ENCODE results near the gene GNA12. TPM values are rescaled to one million over a fixed set of nuclear protein-coding genes. Genes with fewer than 3 reads are reported as not detected.
A peak's percentile ranks its signal among the peaks of the same experiment; 100 is the strongest.

GNA12 gene
- total RNA-seq, 2 donors from 2014 or later: 12.2 to 17.5 TPM

- 73 to 92% methylated on average over 17 to 33 of the region's 33 CpGs for WGBS, 2 donors
- ATAC-seq: no peak
These were observed 109.1 kb downstream of the GNA12 start for GRCh38 chr7:2734751-2735571.

GRCh38 chr7:2734084-2734686, 109.9 kb downstream of the GNA12 start:
- WGBS, 2 donors: 88 to 98% methylated on average over 24 of the region's 24 CpGs
- Histone ChIP-seq H3K4me3 (no peak overlapping the region), H3K9me3 (no peaks in the 10 kb centered on the region), H3K4me1 (peaks cover 6% of the 10 kb centered on the region), H3K27ac (peak overlapping the region in 1 of 4 donors; percentile 39), H3K27me3 (no peaks in the 10 kb centered on the region), H3K36me3 (replicated peaks in 1 of 2; ENCODE audit: insufficient read depth in 1 of 2, low read depth in 2 of 2) (peaks cover 0 to 4% of the 10 kb centered on the region in 2 donors)
- DNase-seq: no peak
- intact Hi-C loops (cut with DNase I): no loop called here
- TF ChIP-seq POLR2A (IDR thresholded peaks at IDR 0.05) (no peak), CTCF (IDR thresholded peaks at IDR 0.05) (no peak)
- ATAC-seq: no peak

More at GRCh38 chr7:2734751-2735571, 109.1 kb downstream of the GNA12 start:
- Histone ChIP-seq H3K9me3 (no peaks in the 10 kb centered on the region), H3K27me3 (no peaks in the 10 kb centered on the region), H3K4me3 (no peak overlapping the region), H3K27ac (peak overlapping the region in 2 of 4 donors; percentile 25 to 39), H3K36me3 (replicated peaks in 1 of 2; ENCODE audit: insufficient read depth in 1 of 2, low read depth in 2 of 2) (peaks cover 0 to 4% of the 10 kb centered on the region in 2 donors), H3K4me1 (peaks cover 6% of the 10 kb centered on the region)
- no peak for TF ChIP-seq CTCF (IDR thresholded peaks at IDR 0.05)
- peak in 1 of 3 donors; percentile 33 for TF ChIP-seq POLR2A (IDR thresholded peaks at IDR 0.05)
- DNase-seq: peak in 2 of 4 donors; percentile 35 to 59
- intact Hi-C loops (cut with DNase I): no loop called here

GRCh38 chr7:2732959-2733584, 111.0 kb downstream of the GNA12 start:
- H3K27me3 ChIP-seq: no peaks in the 10 kb centered on the region
- ATAC-seq (peak; percentile 41), DNase-seq (peak in 3 of 4 donors; percentile 43 to 59 (median 55))
- no peaks in the 10 kb centered on the region for H3K9me3 ChIP-seq
- intact Hi-C loops (cut with DNase I): no loop called here
- H3K36me3 ChIP-seq (replicated peaks in 1 of 2; ENCODE audit: insufficient read depth in 1 of 2, low read depth in 2 of 2): peaks cover 0 to 4% of the 10 kb centered on the region in 2 donors
- no peak overlapping the region for H3K27ac ChIP-seq
- 51 to 68% methylated on average over 18 of the region's 18 CpGs for WGBS, 2 donors
- H3K4me1 ChIP-seq: peaks cover 6% of the 10 kb centered on the region
- no peak for TF ChIP-seq POLR2A (IDR thresholded peaks at IDR 0.05)
- no peak for TF ChIP-seq CTCF (IDR thresholded peaks at IDR 0.05)
- H3K4me3 ChIP-seq: no peak overlapping the region

- 90 to 94% methylated on average over 9 of the region's 9 CpGs for WGBS, 2 donors
- H3K27me3 ChIP-seq: no peaks in the 10 kb centered on the region
- no peak for DNase-seq
- H3K9me3 ChIP-seq: no peaks in the 10 kb centered on the region
- no peak overlapping the region for H3K4me3 ChIP-seq
- H3K4me1 ChIP-seq: peaks cover 6% of the 10 kb centered on the region
- H3K36me3 ChIP-seq (replicated peaks in 1 of 2; ENCODE audit: insufficient read depth in 1 of 2, low read depth in 2 of 2): peaks cover 0 to 4% of the 10 kb centered on the region in 2 donors
- no peak for TF ChIP-seq CTCF (IDR thresholded peaks at IDR 0.05)
- no peak for TF ChIP-seq POLR2A (IDR thresholded peaks at IDR 0.05)
- ATAC-seq: no peak
- no peak overlapping the region for H3K27ac ChIP-seq
- intact Hi-C loops (cut with DNase I): no loop called here
These were observed 111.7 kb downstream of the GNA12 start for GRCh38 chr7:2732388-2732787.
